GM23338 (cell line): Measurements from ENCODE around the gene FLRT2. TPM values are rescaled to one million over a fixed set of nuclear protein-coding genes. Genes with fewer than 3 reads are reported as not detected.

Experiments used
- ATAC-seq: fragments of 200-7000 bp; cut with Tn5 transposase; 3 replicates; pipeline ENCODE4 v1.9.1; 2020
- DNase-seq: peaks from one replicate; pipeline ENCODE4 v3.0.0-alpha.2; 2015; ENCODE audit warnings: low spot score
- H2AFZ ChIP-seq: fragments of 200-600 bp; sonication (generic); 2 replicates; pipeline ENCODE4 v1.8.0; 2016; ENCODE audit warnings: antibody characterized with exemption, mild to moderate bottlenecking, moderate library complexity
- H3F3A ChIP-seq: fragments of 200-600 bp; sonication (generic); replicated peaks from 2 replicates; pipeline ENCODE4 v1.8.0; 2017; ENCODE audit warnings: antibody characterized with exemption, mixed run types, low read depth
- H3K27ac ChIP-seq: fragments of 200-600 bp; sonication (generic); 2 replicates; pipeline ENCODE4 v1.6.1; 2016; ENCODE audit warnings: low read depth
- H3K27me3 ChIP-seq: fragments of 200-600 bp; sonication (generic); 2 replicates; pipeline ENCODE4 v1.8.0; 2016; ENCODE audit warnings: mild to moderate bottlenecking, mixed run types, moderate library complexity; ENCODE audit not compliant: insufficient read depth
- H3K36me3 ChIP-seq: fragments of 200-600 bp; sonication (generic); 2 replicates; pipeline ENCODE4 v1.8.0; 2016; ENCODE audit warnings: mild to moderate bottlenecking; ENCODE audit not compliant: insufficient read depth
- H3K4me1 ChIP-seq: fragments of 200-600 bp; sonication (generic); 2 replicates; pipeline ENCODE4 v1.8.0; 2016; ENCODE audit warnings: mild to moderate bottlenecking, moderate library complexity; ENCODE audit not compliant: insufficient read depth
- H3K4me2 ChIP-seq: fragments of 200-600 bp; sonication (generic); 2 replicates; pipeline ENCODE4 v1.7.1; 2017; ENCODE audit warnings: mixed run types
- H3K4me3 ChIP-seq: fragments of 200-600 bp; sonication (generic); 2 replicates; pipeline ENCODE4 v1.6.1; 2016; ENCODE audit warnings: mixed run types
- H3K79me2 ChIP-seq: fragments of 200-600 bp; sonication (generic); replicated peaks from 2 replicates; pipeline ENCODE4 v1.8.0; 2017; ENCODE audit warnings: mild to moderate bottlenecking; ENCODE audit not compliant: insufficient read depth
- H3K9me2 ChIP-seq: fragments of 200-600 bp; sonication (generic); 2 replicates; pipeline ENCODE4 v1.8.0; 2017; ENCODE audit not compliant: insufficient read depth
- H4K20me1 ChIP-seq: fragments of 200-600 bp; sonication (generic); replicated peaks from 2 replicates; pipeline ENCODE4 v1.8.0; 2017; ENCODE audit warnings: mild to moderate bottlenecking; ENCODE audit not compliant: insufficient read depth
- H3K27ac Mint-ChIP-seq: 2 replicates; pipeline ENCODE4 v1.8.0; 2020; ENCODE audit warnings: inconsistent platforms, mild to moderate bottlenecking, moderate library complexity, mixed read lengths
- H3K27me3 Mint-ChIP-seq: 3 replicates; pipeline ENCODE4 v1.8.0; 2022; ENCODE audit warnings: low read depth, mild to moderate bottlenecking, moderate library complexity, mixed read lengths, inconsistent platforms; ENCODE audit not compliant: insufficient read depth, poor library complexity
- H3K36me3 Mint-ChIP-seq: 3 replicates; pipeline ENCODE4 v1.8.0; 2021; ENCODE audit warnings: low read depth, mild to moderate bottlenecking, inconsistent platforms, moderate library complexity, mixed read lengths
- H3K4me1 Mint-ChIP-seq: 3 replicates; pipeline ENCODE4 v1.8.0; 2020; ENCODE audit warnings: mild to moderate bottlenecking, inconsistent platforms, mixed read lengths
- H3K4me3 Mint-ChIP-seq: 3 replicates; pipeline ENCODE4 v1.8.0; 2021; ENCODE audit warnings: moderate library complexity, mild to moderate bottlenecking, inconsistent platforms, mixed read lengths
- H3K9me3 Mint-ChIP-seq: 3 replicates; pipeline ENCODE4 v1.8.0; 2020; ENCODE audit warnings: moderate library complexity, mild to moderate bottlenecking, inconsistent platforms, mixed read lengths
- EZH2phosphoT487 ChIP-seq: fragments of 200-600 bp; sonication (generic); IDR thresholded peaks from one replicate; pipeline ENCODE4 v1.8.1; 2018; ENCODE audit warnings: antibody characterized with exemption; ENCODE audit not compliant: unreplicated experiment
- JUNB ChIP-seq: IDR thresholded peaks from one replicate; pipeline ENCODE4 v1.6.1; 2016; ENCODE audit warnings: antibody characterized with exemption; ENCODE audit not compliant: unreplicated experiment
- NANOG ChIP-seq: IDR thresholded peaks from 2 replicates; pipeline ENCODE4 v1.6.1; 2016; ENCODE audit warnings: antibody characterized with exemption, borderline replicate concordance
- POLR2AphosphoS5 ChIP-seq: IDR thresholded peaks from 2 replicates; pipeline ENCODE4 v1.6.1; 2016; ENCODE audit warnings: antibody characterized with exemption, low read depth
- ZNF114 ChIP-seq: fragments of 250-450 bp; sonication (Bioruptor Pico); IDR thresholded peaks from 2 replicates; pipeline ENCODE4 v1.5.0; 2020; ENCODE audit warnings: mild to moderate bottlenecking, moderate library complexity
- ZNF331 ChIP-seq: fragments of 250-450 bp; sonication (Bioruptor Pico); IDR thresholded peaks from 2 replicates; pipeline ENCODE4 v1.5.0; 2020; ENCODE audit warnings: low read depth, mild to moderate bottlenecking, moderate library complexity
- polyA plus RNA-seq: library from polyadenylated mRNA; unstranded; fragments of >200 nt; fragmentation: Nextera tagmentation; extraction: Ambion mirVana; gene quantifications from 2 replicates; pipeline ENCODE4 v1.2.1, GENCODE V29; 2016
- total RNA-seq: library from RNA; depleted of rRNA; stranded (reverse); fragments of >200 nt; shearing (Covaris generic); gene quantifications from 2 replicates; pipeline ENCODE4 v1.2.3, GENCODE V29; 2014
- TF ChIP-seq, protein P1 (sequence below): IDR thresholded peaks from one replicate; pipeline ENCODE4 v1.6.1; 2018; ENCODE audit warnings: antibody characterized with exemption; ENCODE audit not compliant: unreplicated experiment
- TF ChIP-seq, protein P2 (sequence below): fragments of 250-450 bp; sonication (Bioruptor Pico); IDR thresholded peaks from 2 replicates; pipeline ENCODE4 v1.5.0; 2020; ENCODE audit warnings: mild to moderate bottlenecking, moderate library complexity
- TF ChIP-seq, protein P3 (sequence below): IDR thresholded peaks from 2 replicates; pipeline ENCODE4 v1.6.1; 2016; ENCODE audit warnings: antibody characterized with exemption

The FLRT2 gene
- total and polyA plus RNA-seq, 2 experiments from 2014 or later = 4.3 to 7.4 TPM

DNA sequence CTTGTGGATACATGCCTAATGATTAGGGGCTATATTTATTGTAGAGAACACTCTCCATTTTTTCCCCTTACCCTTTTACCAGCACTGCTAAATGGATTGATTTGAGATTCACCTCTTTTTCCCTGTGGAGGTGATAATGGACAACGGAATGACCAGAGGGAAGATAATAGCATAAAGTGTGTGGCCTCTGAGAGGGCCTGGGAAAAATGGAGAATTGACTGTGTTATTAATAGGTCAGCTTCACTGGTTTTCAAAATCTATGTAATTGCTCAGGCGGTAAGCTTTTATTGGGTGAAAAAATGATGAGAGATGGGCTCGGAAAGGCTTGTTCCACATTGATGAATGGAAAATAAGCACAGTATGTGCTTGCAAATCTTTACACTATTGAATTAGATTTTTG, 15.8 kb downstream of the FLRT2 start (continued):
- TF ChIP-seq, protein P1, sequence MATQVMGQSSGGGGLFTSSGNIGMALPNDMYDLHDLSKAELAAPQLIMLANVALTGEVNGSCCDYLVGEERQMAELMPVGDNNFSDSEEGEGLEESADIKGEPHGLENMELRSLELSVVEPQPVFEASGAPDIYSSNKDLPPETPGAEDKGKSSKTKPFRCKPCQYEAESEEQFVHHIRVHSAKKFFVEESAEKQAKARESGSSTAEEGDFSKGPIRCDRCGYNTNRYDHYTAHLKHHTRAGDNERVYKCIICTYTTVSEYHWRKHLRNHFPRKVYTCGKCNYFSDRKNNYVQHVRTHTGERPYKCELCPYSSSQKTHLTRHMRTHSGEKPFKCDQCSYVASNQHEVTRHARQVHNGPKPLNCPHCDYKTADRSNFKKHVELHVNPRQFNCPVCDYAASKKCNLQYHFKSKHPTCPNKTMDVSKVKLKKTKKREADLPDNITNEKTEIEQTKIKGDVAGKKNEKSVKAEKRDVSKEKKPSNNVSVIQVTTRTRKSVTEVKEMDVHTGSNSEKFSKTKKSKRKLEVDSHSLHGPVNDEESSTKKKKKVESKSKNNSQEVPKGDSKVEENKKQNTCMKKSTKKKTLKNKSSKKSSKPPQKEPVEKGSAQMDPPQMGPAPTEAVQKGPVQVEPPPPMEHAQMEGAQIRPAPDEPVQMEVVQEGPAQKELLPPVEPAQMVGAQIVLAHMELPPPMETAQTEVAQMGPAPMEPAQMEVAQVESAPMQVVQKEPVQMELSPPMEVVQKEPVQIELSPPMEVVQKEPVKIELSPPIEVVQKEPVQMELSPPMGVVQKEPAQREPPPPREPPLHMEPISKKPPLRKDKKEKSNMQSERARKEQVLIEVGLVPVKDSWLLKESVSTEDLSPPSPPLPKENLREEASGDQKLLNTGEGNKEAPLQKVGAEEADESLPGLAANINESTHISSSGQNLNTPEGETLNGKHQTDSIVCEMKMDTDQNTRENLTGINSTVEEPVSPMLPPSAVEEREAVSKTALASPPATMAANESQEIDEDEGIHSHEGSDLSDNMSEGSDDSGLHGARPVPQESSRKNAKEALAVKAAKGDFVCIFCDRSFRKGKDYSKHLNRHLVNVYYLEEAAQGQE = no peak
- TF ChIP-seq ZNF331 = no peak

DNA sequence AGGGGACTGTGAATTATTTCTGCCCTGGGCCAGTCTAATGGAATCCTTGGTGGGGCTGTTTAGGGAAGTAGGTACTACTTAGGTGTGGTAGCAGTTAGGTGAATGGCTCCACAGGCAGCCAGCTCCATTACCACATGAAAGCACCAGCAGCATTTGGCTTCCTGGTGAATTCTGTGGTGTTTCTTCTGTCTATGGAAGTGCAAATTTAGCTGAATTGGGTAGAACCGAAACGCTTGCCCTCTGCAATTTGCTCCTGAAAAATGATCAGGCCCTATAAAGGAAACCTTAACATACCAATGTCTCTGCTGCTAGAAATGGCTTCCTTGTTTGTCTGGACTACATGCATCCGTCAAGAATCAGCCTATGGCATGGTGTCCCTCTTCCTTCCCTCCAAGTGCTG, 16.4 kb downstream of the FLRT2 start:
- Histone ChIP-seq H3K4me1 (peaks cover 48% of the 10 kb centered on the region), H3F3A (peaks cover 5% of the 10 kb centered on the region; the same call in 1 of the 2 replicates), H3K9me2 (peaks cover 5% of the 10 kb centered on the region), H3K4me2 (peak overlapping the region; percentile 71), H3K4me3 (peak overlapping the region; percentile 24), H3K36me3 (no peaks in the 10 kb centered on the region), H2AFZ (no peak overlapping the region), H3K27me3 (no peaks in the 10 kb centered on the region), H3K27ac (peak overlapping the region; percentile 95), H3K79me2 (peaks cover 16% of the 10 kb centered on the region), H4K20me1 (no peaks in the 10 kb centered on the region)
- Mint-ChIP-seq H3K4me3 (peak overlapping the region; percentile 41; the same call in 2 of the 3 replicates), H3K36me3 (peaks cover 14% of the 10 kb centered on the region), H3K4me1 (peaks cover 44% of the 10 kb centered on the region), H3K9me3 (no peaks in the 10 kb centered on the region; the same call in 2 of the 3 replicates), H3K27me3 (peaks cover 5% of the 10 kb centered on the region), H3K27ac (peak overlapping the region; percentile 55)
- DNase-seq (peak; percentile 68), ATAC-seq (peak; percentile 99)
- TF ChIP-seq ZNF114 (no peak), EZH2phosphoT487 (no peak), JUNB (no peak), ZNF331 (no peak), NANOG (peak; percentile 75; the same call in 1 of the 2 replicates), POLR2AphosphoS5 (no peak)
- TF ChIP-seq, protein P2, sequence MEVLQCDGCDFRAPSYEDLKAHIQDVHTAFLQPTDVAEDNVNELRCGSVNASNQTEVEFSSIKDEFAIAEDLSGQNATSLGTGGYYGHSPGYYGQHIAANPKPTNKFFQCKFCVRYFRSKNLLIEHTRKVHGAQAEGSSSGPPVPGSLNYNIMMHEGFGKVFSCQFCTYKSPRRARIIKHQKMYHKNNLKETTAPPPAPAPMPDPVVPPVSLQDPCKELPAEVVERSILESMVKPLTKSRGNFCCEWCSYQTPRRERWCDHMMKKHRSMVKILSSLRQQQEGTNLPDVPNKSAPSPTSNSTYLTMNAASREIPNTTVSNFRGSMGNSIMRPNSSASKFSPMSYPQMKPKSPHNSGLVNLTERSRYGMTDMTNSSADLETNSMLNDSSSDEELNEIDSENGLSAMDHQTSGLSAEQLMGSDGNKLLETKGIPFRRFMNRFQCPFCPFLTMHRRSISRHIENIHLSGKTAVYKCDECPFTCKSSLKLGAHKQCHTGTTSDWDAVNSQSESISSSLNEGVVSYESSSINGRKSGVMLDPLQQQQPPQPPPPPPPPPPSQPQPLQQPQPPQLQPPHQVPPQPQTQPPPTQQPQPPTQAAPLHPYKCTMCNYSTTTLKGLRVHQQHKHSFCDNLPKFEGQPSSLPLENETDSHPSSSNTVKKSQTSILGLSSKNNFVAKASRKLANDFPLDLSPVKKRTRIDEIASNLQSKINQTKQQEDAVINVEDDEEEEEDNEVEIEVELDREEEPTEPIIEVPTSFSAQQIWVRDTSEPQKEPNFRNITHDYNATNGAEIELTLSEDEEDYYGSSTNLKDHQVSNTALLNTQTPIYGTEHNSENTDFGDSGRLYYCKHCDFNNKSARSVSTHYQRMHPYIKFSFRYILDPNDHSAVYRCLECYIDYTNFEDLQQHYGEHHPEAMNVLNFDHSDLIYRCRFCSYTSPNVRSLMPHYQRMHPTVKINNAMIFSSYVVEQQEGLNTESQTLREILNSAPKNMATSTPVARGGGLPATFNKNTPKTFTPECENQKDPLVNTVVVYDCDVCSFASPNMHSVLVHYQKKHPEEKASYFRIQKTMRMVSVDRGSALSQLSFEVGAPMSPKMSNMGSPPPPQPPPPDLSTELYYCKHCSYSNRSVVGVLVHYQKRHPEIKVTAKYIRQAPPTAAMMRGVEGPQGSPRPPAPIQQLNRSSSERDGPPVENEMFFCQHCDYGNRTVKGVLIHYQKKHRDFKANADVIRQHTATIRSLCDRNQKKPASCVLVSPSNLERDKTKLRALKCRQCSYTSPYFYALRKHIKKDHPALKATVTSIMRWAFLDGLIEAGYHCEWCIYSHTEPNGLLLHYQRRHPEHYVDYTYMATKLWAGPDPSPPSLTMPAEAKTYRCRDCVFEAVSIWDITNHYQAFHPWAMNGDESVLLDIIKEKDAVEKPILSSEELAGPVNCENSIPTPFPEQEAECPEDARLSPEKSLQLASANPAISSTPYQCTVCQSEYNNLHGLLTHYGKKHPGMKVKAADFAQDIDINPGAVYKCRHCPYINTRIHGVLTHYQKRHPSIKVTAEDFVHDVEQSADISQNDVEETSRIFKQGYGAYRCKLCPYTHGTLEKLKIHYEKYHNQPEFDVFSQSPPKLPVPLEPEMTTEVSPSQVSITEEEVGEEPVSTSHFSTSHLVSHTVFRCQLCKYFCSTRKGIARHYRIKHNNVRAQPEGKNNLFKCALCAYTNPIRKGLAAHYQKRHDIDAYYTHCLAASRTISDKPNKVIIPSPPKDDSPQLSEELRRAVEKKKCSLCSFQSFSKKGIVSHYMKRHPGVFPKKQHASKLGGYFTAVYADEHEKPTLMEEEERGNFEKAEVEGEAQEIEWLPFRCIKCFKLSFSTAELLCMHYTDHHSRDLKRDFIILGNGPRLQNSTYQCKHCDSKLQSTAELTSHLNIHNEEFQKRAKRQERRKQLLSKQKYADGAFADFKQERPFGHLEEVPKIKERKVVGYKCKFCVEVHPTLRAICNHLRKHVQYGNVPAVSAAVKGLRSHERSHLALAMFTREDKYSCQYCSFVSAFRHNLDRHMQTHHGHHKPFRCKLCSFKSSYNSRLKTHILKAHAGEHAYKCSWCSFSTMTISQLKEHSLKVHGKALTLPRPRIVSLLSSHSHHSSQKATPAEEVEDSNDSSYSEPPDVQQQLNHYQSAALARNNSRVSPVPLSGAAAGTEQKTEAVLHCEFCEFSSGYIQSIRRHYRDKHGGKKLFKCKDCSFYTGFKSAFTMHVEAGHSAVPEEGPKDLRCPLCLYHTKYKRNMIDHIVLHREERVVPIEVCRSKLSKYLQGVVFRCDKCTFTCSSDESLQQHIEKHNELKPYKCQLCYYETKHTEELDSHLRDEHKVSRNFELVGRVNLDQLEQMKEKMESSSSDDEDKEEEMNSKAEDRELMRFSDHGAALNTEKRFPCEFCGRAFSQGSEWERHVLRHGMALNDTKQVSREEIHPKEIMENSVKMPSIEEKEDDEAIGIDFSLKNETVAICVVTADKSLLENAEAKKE (CRISPR knock-in tag) = peak; percentile 96
- TF ChIP-seq, protein P3, sequence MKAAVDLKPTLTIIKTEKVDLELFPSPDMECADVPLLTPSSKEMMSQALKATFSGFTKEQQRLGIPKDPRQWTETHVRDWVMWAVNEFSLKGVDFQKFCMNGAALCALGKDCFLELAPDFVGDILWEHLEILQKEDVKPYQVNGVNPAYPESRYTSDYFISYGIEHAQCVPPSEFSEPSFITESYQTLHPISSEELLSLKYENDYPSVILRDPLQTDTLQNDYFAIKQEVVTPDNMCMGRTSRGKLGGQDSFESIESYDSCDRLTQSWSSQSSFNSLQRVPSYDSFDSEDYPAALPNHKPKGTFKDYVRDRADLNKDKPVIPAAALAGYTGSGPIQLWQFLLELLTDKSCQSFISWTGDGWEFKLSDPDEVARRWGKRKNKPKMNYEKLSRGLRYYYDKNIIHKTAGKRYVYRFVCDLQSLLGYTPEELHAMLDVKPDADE = no peak
- TF ChIP-seq, protein P1 = no peak
